B cell (primary cell): ENCODE measurements around the gene HJURP. TPM values are rescaled to one million over a fixed set of nuclear protein-coding genes. Genes with fewer than 3 reads are reported as not detected.

ENCODE experiments used
- ATAC-seq: fragments of 200-7000 bp; cut with Tn5 transposase; one replicate; pipeline ENCODE4 v1.10.0; 2021; ENCODE audit warnings: low read depth, mild to moderate bottlenecking, moderate number of reproducible peaks, moderate library complexity
- CTCF ChIA-PET: fragments of 350-600 bp; sonication (Branson Sonifier 250); formaldehyde crosslinking; loops from one replicate; lab custom pipeline; 2021; ENCODE audit warnings: antibody characterized with exemption, inconsistent platforms; lab: Charles Lee
- POLR2A ChIA-PET: fragments of 350-600 bp; sonication (Branson Sonifier 250); formaldehyde crosslinking; loops from one replicate; lab custom pipeline; 2021; ENCODE audit warnings: antibody characterized with exemption; lab: Charles Lee
- DNase-seq: peaks from one replicate; pipeline ENCODE4 v3.0.0; 2013
- H2AFZ ChIP-seq: 2 replicates; pipeline ENCODE4 v1.6.1; 2012; ENCODE audit warnings: mild to moderate bottlenecking, low read depth, low read length; ENCODE audit not compliant: insufficient read depth, poor library complexity, severe bottlenecking
- H3K27ac ChIP-seq, 2 donors: 1 replicate in 1 of 2; 2 replicates in 1 of 2; pipeline ENCODE4 v1.5.1; 2012 to 2013; ENCODE audit warnings: low read length in 2 of 2, mild to moderate bottlenecking in 2 of 2, moderate library complexity in 1 of 2
- H3K27me3 ChIP-seq, 4 experiments: fragments of 200-600 bp in 1 of 4; sonication (generic) in 1 of 4; replicated peaks in 1 of 4; 1 replicate in 2 of 4; 2 replicates in 2 of 4; pipeline versions ENCODE4 v1.6.1 to v1.7.0; 2013 to 2016; ENCODE audit warnings: low read length in 3 of 4, mild to moderate bottlenecking in 2 of 4, mixed read lengths in 1 of 4, moderate library complexity in 1 of 4; ENCODE audit not compliant: insufficient read depth in 4 of 4, control insufficient read depth in 3 of 4; ENCODE audit errors: control extremely low read depth in 1 of 4
- H3K36me3 ChIP-seq, 2 experiments: replicated peaks in 1 of 2; 1 replicate in 1 of 2; 2 replicates in 1 of 2; pipeline versions ENCODE4 v1.6.1 to v1.7.1; 2013; ENCODE audit warnings: low read length in 1 of 2; ENCODE audit not compliant: insufficient read depth in 2 of 2, control insufficient read depth in 1 of 2; ENCODE audit errors: control extremely low read depth in 1 of 2, extremely low read depth in 1 of 2
- H3K4me1 ChIP-seq, 2 donors: fragments of 200-600 bp in 1 of 2; sonication (generic) in 1 of 2; 1 replicate in 1 of 2; 2 replicates in 1 of 2; pipeline versions ENCODE4 v1.5.1 to v1.6.1; 2013 to 2017; ENCODE audit warnings: low read length in 2 of 2; ENCODE audit not compliant: control insufficient read depth in 2 of 2, insufficient read depth in 2 of 2
- H3K4me2 ChIP-seq: replicated peaks from 2 replicates; pipeline ENCODE3; 2012; ENCODE audit warnings: mild to moderate bottlenecking, low read depth, low read length; ENCODE audit not compliant: poor library complexity, severe bottlenecking
- H3K4me3 ChIP-seq, 5 experiments: fragments of 200-600 bp in 1 of 5; sonication (generic) in 1 of 5; 1 replicate in 3 of 5; 2 replicates in 2 of 5; pipeline versions ENCODE4 v1.5.1 to v1.7.0; 2011 to 2016; ENCODE audit warnings: low read length in 4 of 5, mild to moderate bottlenecking in 4 of 5, low read depth in 2 of 5, control low read depth in 1 of 5, moderate library complexity in 1 of 5; ENCODE audit not compliant: insufficient read depth in 1 of 5; ENCODE audit errors: control extremely low read depth in 1 of 5, extremely low read depth in 1 of 5
- H3K79me2 ChIP-seq: fragments of 200-600 bp; sonication (generic); one replicate; pipeline ENCODE4 v1.6.0; 2016; ENCODE audit warnings: low read length; ENCODE audit not compliant: control insufficient read depth, insufficient read depth
- H3K9ac ChIP-seq: fragments of 200-600 bp; sonication (generic); 2 replicates; pipeline ENCODE4 v1.6.1; 2017; ENCODE audit warnings: mild to moderate bottlenecking, low read length, moderate library complexity
- H3K9me3 ChIP-seq, 3 donors: one replicate each; pipeline versions ENCODE4 v1.6.1 to v1.7.1; 2013; ENCODE audit warnings: low read length in 2 of 3; ENCODE audit not compliant: control insufficient read depth in 2 of 3, insufficient read depth in 1 of 3; ENCODE audit errors: control extremely low read depth in 1 of 3
- H4K20me1 ChIP-seq: 2 replicates; pipeline ENCODE4 v1.6.0; 2012; ENCODE audit warnings: mild to moderate bottlenecking, low read length; ENCODE audit not compliant: insufficient read depth, control insufficient read depth, poor library complexity, severe bottlenecking
- H3K27ac Mint-ChIP-seq: one replicate; pipeline ENCODE4 v1.8.0; 2021; ENCODE audit warnings: mixed read lengths
- H3K27me3 Mint-ChIP-seq: one replicate; pipeline ENCODE4 v1.8.0; 2021; ENCODE audit warnings: mixed read lengths
- H3K4me1 Mint-ChIP-seq: one replicate; pipeline ENCODE4 v1.8.0; 2021; ENCODE audit warnings: mixed read lengths
- H3K4me3 Mint-ChIP-seq: one replicate; pipeline ENCODE4 v1.8.0; 2021; ENCODE audit warnings: mixed read lengths
- H3K9me3 Mint-ChIP-seq: one replicate; pipeline ENCODE4 v1.8.0; 2022; ENCODE audit warnings: mixed read lengths; ENCODE audit not compliant: insufficient read depth
- CTCF ChIP-seq: fragments of 200-600 bp; IDR thresholded peaks from one replicate; pipeline ENCODE4 v1.8.0; 2022; ENCODE audit warnings: antibody characterized with exemption, mild to moderate bottlenecking
- EZH2 ChIP-seq: IDR thresholded peaks from 2 replicates; pipeline ENCODE4 v1.6.1; 2012; ENCODE audit warnings: borderline replicate concordance, low read depth, mild to moderate bottlenecking, moderate library complexity, low read length; ENCODE audit not compliant: insufficient read depth, poor library complexity, severe bottlenecking
- WGBS: methylation state at CpG from one replicate; pipeline ENCODE4 v1.1.5; 2013; ENCODE audit warnings: missing lambda C conversion rate; ENCODE audit not compliant: insufficient coverage; 5-methylcytosine and 5-hydroxymethylcytosine counted together
- intact Hi-C: fragments of 100-400 bp; cut with micrococcal nuclease; formaldehyde crosslinking; loops from one replicate; pipeline ENCODE4 v1.10.0; 2022
- polyA plus RNA-seq: library from polyadenylated mRNA; depleted of rRNA; stranded (reverse); fragments of >200 nt; gene quantifications from 2 replicates; pipeline ENCODE4 v1.2.3, GENCODE V29; 2012
- total RNA-seq, 2 donors: library from RNA; stranded (reverse); fragments of 120-200 nt in 1 of 2; gene quantifications; 1 replicate in 1 of 2; 2 replicates in 1 of 2; pipeline versions ENCODE4 v1.2.3 to v1.2.4, GENCODE V29; 2013 to 2022

Gene HJURP
- total and polyA plus RNA-seq, 2 donors (not counting 1 experiment from before 2014, with no cell fraction given): 0.42 to 0.73 TPM

GRCh38 chr2:233831011-233831721 lies 23.2 kb downstream of the HJURP start:
- H3K27me3 ChIP-seq: no peaks in the 10 kb centered on the region
- H3K4me3 ChIP-seq: no peak overlapping the region
- WGBS: 22% methylated on average over 13 of the region's 14 CpGs
- no peaks in the 10 kb centered on the region for H3K79me2 ChIP-seq
- Mint-ChIP-seq H3K27ac (no peak overlapping the region), H3K4me1 (peaks cover 3% of the 10 kb centered on the region), H3K27me3 (peaks cover 2% of the 10 kb centered on the region), H3K4me3 (no peak overlapping the region), H3K9me3 (no peaks in the 10 kb centered on the region)
- no peak for TF ChIP-seq CTCF
- no peak for TF ChIP-seq EZH2
- H3K9me3 ChIP-seq: peaks cover 0 to 6% (median 0%) of the 10 kb centered on the region in 3 donors
- no peak overlapping the region for H3K9ac ChIP-seq
- no peak for DNase-seq
- intact Hi-C loops: no loop called here
- H3K36me3 ChIP-seq: no peaks in the 10 kb centered on the region
- H2AFZ ChIP-seq: peak overlapping the region; percentile 58
- H3K4me1 ChIP-seq: peaks cover 0 to 6% of the 10 kb centered on the region in 2 donors
- H4K20me1 ChIP-seq: no peaks in the 10 kb centered on the region
- H3K27ac ChIP-seq: no peak overlapping the region
- CTCF ChIA-PET: no interaction called here
- ATAC-seq: no peak
- no peak overlapping the region for H3K4me2 ChIP-seq
- POLR2A ChIA-PET: no interaction called here

- Histone ChIP-seq H4K20me1 (no peaks in the 10 kb centered on the region), H3K4me2 (no peak overlapping the region), H2AFZ (no peak overlapping the region), H3K79me2 (no peaks in the 10 kb centered on the region), H3K36me3 (no peaks in the 10 kb centered on the region), H3K9ac (no peak overlapping the region), H3K4me3 (no peak overlapping the region), H3K27ac (no peak overlapping the region), H3K27me3 (no peaks in the 10 kb centered on the region), H3K4me1 (peaks cover 0 to 6% of the 10 kb centered on the region in 2 donors), H3K9me3 (no peaks in the 10 kb centered on the region)
- ChIA-PET POLR2A (no interaction called here), CTCF (no interaction called here)
- H3K4me3 Mint-ChIP-seq: no peak overlapping the region
- peaks cover 1% of the 10 kb centered on the region for H3K9me3 Mint-ChIP-seq
- H3K27ac Mint-ChIP-seq: no peak overlapping the region
- intact Hi-C loops: no loop called here
- ATAC-seq (no peak), DNase-seq (no peak)
- H3K27me3 Mint-ChIP-seq: peaks cover 7% of the 10 kb centered on the region
- peaks cover 3% of the 10 kb centered on the region for H3K4me1 Mint-ChIP-seq
- TF ChIP-seq EZH2: no peak
- no peak for TF ChIP-seq CTCF
- 93% methylated on average over 2 of the region's 6 CpGs for WGBS
These were observed 24.1 kb downstream of the HJURP start for GRCh38 chr2:233830111-233830802.
